GM23338 (cell line): ENCODE results near the gene SLC48A1. TPM values are rescaled to one million over a fixed set of nuclear protein-coding genes. Genes with fewer than 3 reads are reported as not detected.

Experiments
- ATAC-seq: fragments of 200-7000 bp; cut with Tn5 transposase; 3 replicates; pipeline ENCODE4 v1.9.1; 2020
- DNase-seq: peaks from one replicate; pipeline ENCODE4 v3.0.0-alpha.2; 2015; ENCODE audit warnings: low spot score
- H2AFZ ChIP-seq: fragments of 200-600 bp; sonication (generic); 2 replicates; pipeline ENCODE4 v1.8.0; 2016; ENCODE audit warnings: antibody characterized with exemption, mild to moderate bottlenecking, moderate library complexity
- H3F3A ChIP-seq: fragments of 200-600 bp; sonication (generic); replicated peaks from 2 replicates; pipeline ENCODE4 v1.8.0; 2017; ENCODE audit warnings: antibody characterized with exemption, mixed run types, low read depth
- H3K27ac ChIP-seq: fragments of 200-600 bp; sonication (generic); 2 replicates; pipeline ENCODE4 v1.6.1; 2016; ENCODE audit warnings: low read depth
- H3K27me3 ChIP-seq: fragments of 200-600 bp; sonication (generic); 2 replicates; pipeline ENCODE4 v1.8.0; 2016; ENCODE audit warnings: mild to moderate bottlenecking, mixed run types, moderate library complexity; ENCODE audit not compliant: insufficient read depth
- H3K36me3 ChIP-seq: fragments of 200-600 bp; sonication (generic); 2 replicates; pipeline ENCODE4 v1.8.0; 2016; ENCODE audit warnings: mild to moderate bottlenecking; ENCODE audit not compliant: insufficient read depth
- H3K4me1 ChIP-seq: fragments of 200-600 bp; sonication (generic); 2 replicates; pipeline ENCODE4 v1.8.0; 2016; ENCODE audit warnings: mild to moderate bottlenecking, moderate library complexity; ENCODE audit not compliant: insufficient read depth
- H3K4me2 ChIP-seq: fragments of 200-600 bp; sonication (generic); 2 replicates; pipeline ENCODE4 v1.7.1; 2017; ENCODE audit warnings: mixed run types
- H3K4me3 ChIP-seq: fragments of 200-600 bp; sonication (generic); 2 replicates; pipeline ENCODE4 v1.6.1; 2016; ENCODE audit warnings: mixed run types
- H3K79me2 ChIP-seq: fragments of 200-600 bp; sonication (generic); replicated peaks from 2 replicates; pipeline ENCODE4 v1.8.0; 2017; ENCODE audit warnings: mild to moderate bottlenecking; ENCODE audit not compliant: insufficient read depth
- H3K9me2 ChIP-seq: fragments of 200-600 bp; sonication (generic); 2 replicates; pipeline ENCODE4 v1.8.0; 2017; ENCODE audit not compliant: insufficient read depth
- H4K20me1 ChIP-seq: fragments of 200-600 bp; sonication (generic); replicated peaks from 2 replicates; pipeline ENCODE4 v1.8.0; 2017; ENCODE audit warnings: mild to moderate bottlenecking; ENCODE audit not compliant: insufficient read depth
- H3K27ac Mint-ChIP-seq: 2 replicates; pipeline ENCODE4 v1.8.0; 2020; ENCODE audit warnings: inconsistent platforms, mild to moderate bottlenecking, moderate library complexity, mixed read lengths
- H3K27me3 Mint-ChIP-seq: 3 replicates; pipeline ENCODE4 v1.8.0; 2022; ENCODE audit warnings: low read depth, mild to moderate bottlenecking, moderate library complexity, mixed read lengths, inconsistent platforms; ENCODE audit not compliant: insufficient read depth, poor library complexity
- H3K36me3 Mint-ChIP-seq: 3 replicates; pipeline ENCODE4 v1.8.0; 2021; ENCODE audit warnings: low read depth, mild to moderate bottlenecking, inconsistent platforms, moderate library complexity, mixed read lengths
- H3K4me1 Mint-ChIP-seq: 3 replicates; pipeline ENCODE4 v1.8.0; 2020; ENCODE audit warnings: mild to moderate bottlenecking, inconsistent platforms, mixed read lengths
- H3K4me3 Mint-ChIP-seq: 3 replicates; pipeline ENCODE4 v1.8.0; 2021; ENCODE audit warnings: moderate library complexity, mild to moderate bottlenecking, inconsistent platforms, mixed read lengths
- H3K9me3 Mint-ChIP-seq: 3 replicates; pipeline ENCODE4 v1.8.0; 2020; ENCODE audit warnings: moderate library complexity, mild to moderate bottlenecking, inconsistent platforms, mixed read lengths
- ETS1 ChIP-seq: IDR thresholded peaks from 2 replicates; pipeline ENCODE4 v1.6.1; 2016; ENCODE audit warnings: antibody characterized with exemption
- JUNB ChIP-seq: IDR thresholded peaks from one replicate; pipeline ENCODE4 v1.6.1; 2016; ENCODE audit warnings: antibody characterized with exemption; ENCODE audit not compliant: unreplicated experiment
- NANOG ChIP-seq: IDR thresholded peaks from 2 replicates; pipeline ENCODE4 v1.6.1; 2016; ENCODE audit warnings: antibody characterized with exemption, borderline replicate concordance
- ZNF462 ChIP-seq: fragments of 250-450 bp; sonication (Bioruptor Pico); IDR thresholded peaks from 2 replicates; pipeline ENCODE4 v1.5.0; 2020; ENCODE audit warnings: mild to moderate bottlenecking, moderate library complexity
- polyA plus RNA-seq: library from polyadenylated mRNA; unstranded; fragments of >200 nt; fragmentation: Nextera tagmentation; extraction: Ambion mirVana; gene quantifications from 2 replicates; pipeline ENCODE4 v1.2.1, GENCODE V29; 2016
- total RNA-seq: library from RNA; depleted of rRNA; stranded (reverse); fragments of >200 nt; shearing (Covaris generic); gene quantifications from 2 replicates; pipeline ENCODE4 v1.2.3, GENCODE V29; 2014
- TF ChIP-seq, protein P1 (sequence below), 2 experiments: fragments of 200-600 bp in 1 of 2; sonication (generic) in 1 of 2; conservative IDR thresholded peaks; 2 replicates each; pipeline versions ENCODE4 v1.5.1 to v1.6.1; 2016 to 2017; ENCODE audit warnings: antibody characterized with exemption in 2 of 2, low read depth in 2 of 2, mild to moderate bottlenecking in 2 of 2, moderate library complexity in 1 of 2

Gene SLC48A1
- total and polyA plus RNA-seq, 2 experiments from 2014 or later, result 5.8 to 9.0 TPM

GRCh38 chr12:47816403-47817271 lies 43.6 kb downstream of the SLC48A1 start (continued):
- no peak for TF ChIP-seq ZNF462 (CRISPR knock-in tag)

GRCh38 chr12:47817272-47818006 lies 44.4 kb downstream of the SLC48A1 start:
- H3K36me3 ChIP-seq, result no peaks in the 10 kb centered on the region
- H3K4me1 ChIP-seq, result peaks cover 68% of the 10 kb centered on the region
- Mint-ChIP-seq H3K4me1 (peaks cover 75% of the 10 kb centered on the region), H3K27me3 (peaks cover 16% of the 10 kb centered on the region), H3K27ac (peak overlapping the region; percentile 85), H3K36me3 (peaks cover 11% of the 10 kb centered on the region), H3K9me3 (no peaks in the 10 kb centered on the region), H3K4me3 (peak overlapping the region; percentile 80)
- H3K4me2 ChIP-seq, result peak overlapping the region; percentile 99
- peak; percentile 41 for DNase-seq
- H2AFZ ChIP-seq, result no peak overlapping the region
- H4K20me1 ChIP-seq, result peaks cover 10% of the 10 kb centered on the region
- peak overlapping the region; percentile 87 for H3K4me3 ChIP-seq
- ATAC-seq, result no peak
- TF ChIP-seq, protein P1, sequence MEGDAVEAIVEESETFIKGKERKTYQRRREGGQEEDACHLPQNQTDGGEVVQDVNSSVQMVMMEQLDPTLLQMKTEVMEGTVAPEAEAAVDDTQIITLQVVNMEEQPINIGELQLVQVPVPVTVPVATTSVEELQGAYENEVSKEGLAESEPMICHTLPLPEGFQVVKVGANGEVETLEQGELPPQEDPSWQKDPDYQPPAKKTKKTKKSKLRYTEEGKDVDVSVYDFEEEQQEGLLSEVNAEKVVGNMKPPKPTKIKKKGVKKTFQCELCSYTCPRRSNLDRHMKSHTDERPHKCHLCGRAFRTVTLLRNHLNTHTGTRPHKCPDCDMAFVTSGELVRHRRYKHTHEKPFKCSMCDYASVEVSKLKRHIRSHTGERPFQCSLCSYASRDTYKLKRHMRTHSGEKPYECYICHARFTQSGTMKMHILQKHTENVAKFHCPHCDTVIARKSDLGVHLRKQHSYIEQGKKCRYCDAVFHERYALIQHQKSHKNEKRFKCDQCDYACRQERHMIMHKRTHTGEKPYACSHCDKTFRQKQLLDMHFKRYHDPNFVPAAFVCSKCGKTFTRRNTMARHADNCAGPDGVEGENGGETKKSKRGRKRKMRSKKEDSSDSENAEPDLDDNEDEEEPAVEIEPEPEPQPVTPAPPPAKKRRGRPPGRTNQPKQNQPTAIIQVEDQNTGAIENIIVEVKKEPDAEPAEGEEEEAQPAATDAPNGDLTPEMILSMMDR (conservative IDR thresholded peaks at IDR 0.05; ENCODE audit: low read depth in 2 of 2), result peak; percentile 34 to 37; a peak in 3 of 4 replicates
- no peak for TF ChIP-seq ETS1
- TF ChIP-seq NANOG, result no peak
- TF ChIP-seq JUNB, result no peak
- 0 out of 2 replicates have a peak, but pooled peaks cover 3% of the 10 kb centered on the region for H3K9me2 ChIP-seq
- H3K27ac ChIP-seq, result peak overlapping the region; percentile 90
- H3K27me3 ChIP-seq, result no peaks in the 10 kb centered on the region
- peaks cover 62% of the 10 kb centered on the region for H3K79me2 ChIP-seq
- H3F3A ChIP-seq, result peaks cover 17% of the 10 kb centered on the region
